Gastroesophageal sphincter (tissue), 4 donors: ENCODE data around the gene CFAP251. TPM values are rescaled to one million over a fixed set of nuclear protein-coding genes. Genes with fewer than 3 reads are reported as not detected.
A peak's percentile ranks its signal among the peaks of the same experiment; 100 is the strongest.

ENCODE experiments used
- ATAC-seq: fragments of 150-250 bp; one replicate; pipeline ENCODE4 v1.9.1; 2016; ENCODE audit warnings: mild to moderate bottlenecking, moderate library complexity
- H3K27ac ChIP-seq, 4 donors: fragments of 200-600 bp; sonication (generic) in 3 of 4; 1 replicate in 3 of 4; 2 replicates in 1 of 4; pipeline ENCODE4 v1.5.1; 2016 to 2019
- H3K27me3 ChIP-seq: fragments of 200-600 bp; sonication (generic); one replicate; pipeline ENCODE4 v1.5.1; 2019
- H3K36me3 ChIP-seq, 2 donors: fragments of 200-600 bp; sonication (generic); one replicate each; pipeline ENCODE4 v1.5.1; 2019; ENCODE audit warnings: control low read depth in 1 of 2
- H3K4me1 ChIP-seq, 3 donors: fragments of 200-600 bp; sonication (generic); 1 replicate in 2 of 3; 2 replicates in 1 of 3; pipeline ENCODE4 v1.5.1; 2016 to 2019; ENCODE audit warnings: control low read depth in 2 of 3
- H3K4me3 ChIP-seq, 2 donors: fragments of 200-600 bp; sonication (generic); one replicate each; pipeline ENCODE4 v1.5.1; 2019; ENCODE audit warnings: mild to moderate bottlenecking in 1 of 2, moderate library complexity in 1 of 2
- H3K9me3 ChIP-seq, 3 donors: fragments of 200-600 bp; sonication (generic); one replicate each; pipeline ENCODE4 v1.5.1; 2017 to 2019; ENCODE audit warnings: control low read depth in 2 of 3
- CTCF ChIP-seq, 4 experiments: fragments of 200-600 bp in 2 of 4; fragments of 450-650 bp in 2 of 4; sonication (generic) in 1 of 4; IDR thresholded peaks; one replicate each; pipeline ENCODE4 v1.5.1; 2017 to 2019; ENCODE audit warnings: antibody characterized with exemption in 4 of 4, mild to moderate bottlenecking in 2 of 4, moderate library complexity in 2 of 4
- EP300 ChIP-seq: sonication (generic); formaldehyde crosslinking; IDR thresholded peaks from one replicate; pipeline ENCODE4 v1.6.1; 2017; ENCODE audit warnings: antibody characterized with exemption, mild to moderate bottlenecking
- POLR2A ChIP-seq, 2 donors: fragments of 450-650 bp; IDR thresholded peaks; one replicate each; pipeline ENCODE4 v1.6.1; 2017; ENCODE audit warnings: antibody characterized with exemption in 2 of 2, mild to moderate bottlenecking in 2 of 2, moderate library complexity in 1 of 2
- POLR2AphosphoS5 ChIP-seq: sonication (generic); formaldehyde crosslinking; IDR thresholded peaks from one replicate; pipeline ENCODE4 v1.6.1; 2017; ENCODE audit warnings: antibody characterized with exemption
- WGBS, 2 donors: methylation state at CpG; one replicate each; pipeline ENCODE4 v1.1.5; 2018; ENCODE audit warnings: low coverage in 1 of 2; 5-methylcytosine and 5-hydroxymethylcytosine counted together
- small RNA-seq, 4 donors: library from RNA; depleted of rRNA; stranded (forward); fragments of <200 nt; gene quantifications; one replicate each; pipeline ENCODE3, GENCODE V24; 2016
- total RNA-seq, 4 donors: library from RNA; depleted of rRNA; stranded (reverse); fragments of >200 nt; gene quantifications; one replicate each; pipeline ENCODE4 v1.1.0, GENCODE V29; 2016

The CFAP251 gene
- total RNA-seq, 4 donors from 2014 or later: 0.35 to 1.9 (median 1.2) TPM

DNA sequence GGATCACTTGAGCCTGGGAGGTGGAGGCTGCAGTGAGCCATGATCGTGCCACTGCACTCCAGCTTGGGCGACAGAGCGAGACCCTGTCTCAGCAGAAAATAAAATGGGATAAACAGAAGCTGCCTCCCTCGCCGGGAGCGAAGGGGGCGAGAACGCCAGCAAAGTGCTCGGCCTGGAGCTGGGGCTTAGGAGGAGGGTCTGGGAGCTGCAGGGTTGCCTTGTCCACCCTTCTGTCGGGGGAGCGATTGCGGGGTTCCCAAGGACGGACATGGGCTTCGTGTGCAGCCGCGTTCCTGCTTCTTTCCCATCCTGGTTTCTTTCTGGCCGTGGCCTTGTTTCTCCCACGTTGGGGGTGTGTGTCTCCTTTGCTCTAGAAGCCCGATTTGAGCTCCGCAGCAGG, 132.3 kb downstream of the CFAP251 start:
- no peaks in the 10 kb centered on the region for H3K27me3 ChIP-seq
- H3K9me3 ChIP-seq: no peaks in the 10 kb centered on the region
- TF ChIP-seq POLR2AphosphoS5 (no peak), EP300 (no peak), POLR2A (IDR thresholded peaks at IDR 0.05) (no peak), CTCF (IDR thresholded peaks at IDR 0.05) (no peak)
- ATAC-seq: no peak
- H3K27ac ChIP-seq: peak overlapping the region; percentile 0 to 78 (median 70)
- peaks cover 0 to 41% (median 13%) of the 10 kb centered on the region in 3 donors for H3K4me1 ChIP-seq
- no peak overlapping the region for H3K4me3 ChIP-seq
- WGBS, 2 donors: 40 to 79% methylated on average over 1 to 18 of the region's 20 CpGs
- H3K36me3 ChIP-seq: peaks cover 0 to 28% of the 10 kb centered on the region in 2 donors

- peak; percentile 28 for ATAC-seq
- no peaks in the 10 kb centered on the region for H3K9me3 ChIP-seq
- 10 to 12% methylated on average over 5 to 7 of the region's 14 CpGs for WGBS, 2 donors
- peak overlapping the region; percentile 8 to 78 (median 70) for H3K27ac ChIP-seq
- TF ChIP-seq EP300 (no peak), POLR2A (IDR thresholded peaks at IDR 0.05) (no peak), POLR2AphosphoS5 (peak; percentile 66), CTCF (IDR thresholded peaks at IDR 0.05) (no peak)
- no peak overlapping the region for H3K4me3 ChIP-seq
- peaks cover 0 to 28% of the 10 kb centered on the region in 2 donors for H3K36me3 ChIP-seq
- H3K27me3 ChIP-seq: no peaks in the 10 kb centered on the region
- H3K4me1 ChIP-seq: peaks cover 0 to 41% (median 13%) of the 10 kb centered on the region in 3 donors
These were observed 133.0 kb downstream of the CFAP251 start for GRCh38 chr12:122051231-122051876.

GRCh38 chr12:122052285-122052684, 133.9 kb downstream of the CFAP251 start:
- Histone ChIP-seq H3K4me1 (peaks cover 0 to 41% (median 13%) of the 10 kb centered on the region in 3 donors), H3K9me3 (no peaks in the 10 kb centered on the region), H3K27ac (peak overlapping the region in 2 of 4 donors; percentile 74 to 78), H3K4me3 (no peak overlapping the region), H3K36me3 (peaks cover 0 to 27% of the 10 kb centered on the region in 2 donors), H3K27me3 (no peaks in the 10 kb centered on the region)
- TF ChIP-seq CTCF (IDR thresholded peaks at IDR 0.05) (no peak), POLR2AphosphoS5 (no peak), POLR2A (IDR thresholded peaks at IDR 0.05) (no peak), EP300 (no peak)
- ATAC-seq: no peak
- 68 to 78% methylated on average over 2 of the region's 2 CpGs for WGBS, 2 donors

Small RNA genes within 50 kb of the gene (small RNA-seq; reads per million reads assigned to genes)
- gene AC069503.3: 0 reads per million in 4 donors
- gene RF00017: 0 reads per million in 4 donors
- 0 reads per million in 4 donors for gene RNU7-170P

Other genes with a start within 250 kb of the CFAP251 start
- under 1 TPM in 1 of 4 donors, not detected in 3; 0.23 TPM for gene MORN3, start 248.9 kb upstream of the CFAP251 start, total RNA-seq
- gene TMEM120B, start 205.8 kb upstream of the CFAP251 start, total RNA-seq: 10 to 100 TPM in 2 of 4 donors, 1 to 10 TPM in 2; 4.2 to 14.3 (median 9.9) TPM
- 10 to 100 TPM in 3 of 4 donors, 1 to 10 TPM in 1; 9.4 to 15.7 (median 12.1) TPM for gene RHOF, start 124.9 kb upstream of the CFAP251 start, total RNA-seq
- gene SETD1B, start 114.6 kb upstream of the CFAP251 start, total RNA-seq: 10 to 100 TPM in 3 of 4 donors, 1 to 10 TPM in 1; 9.6 to 25.1 (median 20.3) TPM
- gene HPD, start 59.7 kb upstream of the CFAP251 start, total RNA-seq: 1 to 10 TPM in 3 of 4 donors, not detected in 1; 1.2 to 5.0 (median 2.6) TPM
- 10 to 100 TPM; 54.8 to 79.5 (median 70.7) TPM for gene PSMD9, start 29.8 kb upstream of the CFAP251 start, total RNA-seq
- gene BCL7A, start 103.3 kb downstream of the CFAP251 start, total RNA-seq: 1 to 10 TPM; 4.7 to 8.5 (median 5.6) TPM
- 10 to 100 TPM; 28.8 to 87.4 (median 54.9) TPM for gene MLXIP, start 160.2 kb downstream of the CFAP251 start, total RNA-seq